IMR-90 (cell line): Measurements from ENCODE around the gene OR4D11. TPM values are rescaled to one million over a fixed set of nuclear protein-coding genes. Genes with fewer than 3 reads are reported as not detected.

Source experiments
- ATAC-seq: fragments of 200-7000 bp; cut with Tn5 transposase; 2 replicates; pipeline ENCODE4 v1.9.1; 2020; ENCODE audit warnings: low read depth, mild to moderate bottlenecking, moderate library complexity
- BruUV-seq: library from RNA; stranded (reverse); fragments of 400-500 nt; replicated peaks from 2 replicates; lab custom pipeline; 2021; lab: Mats Ljungman, UMichigan
- CTCF ChIA-PET: fragments of 300-600 bp; formaldehyde crosslinking; extraction: SDS; loops from one replicate; lab custom pipeline; 2021; ENCODE audit warnings: antibody characterized with exemption; lab: Yijun Ruan, JAX
- POLR2A ChIA-PET: fragments of 300-600 bp; sonication (Branson Sonifier 250); formaldehyde crosslinking; loops from one replicate; lab custom pipeline; 2022; ENCODE audit warnings: antibody characterized with exemption; ENCODE audit not compliant: unreplicated experiment; lab: Charles Lee
- DNase-seq: peaks from one replicate; pipeline ENCODE4 v3.0.0; 2013
- H2AFZ ChIP-seq: replicated peaks from 2 replicates; pipeline ENCODE3; 2013; ENCODE audit warnings: low read length, mild to moderate bottlenecking; ENCODE audit not compliant: poor library complexity
- H2AK5ac ChIP-seq: 2 replicates; pipeline ENCODE4 v1.6.1; 2013; ENCODE audit warnings: low read depth, low read length, inconsistent platforms
- H2AK9ac ChIP-seq: replicated peaks from 2 replicates; pipeline ENCODE3; 2013; ENCODE audit warnings: mild to moderate bottlenecking, low read depth, low read length, moderate library complexity; ENCODE audit not compliant: poor library complexity
- H2BK120ac ChIP-seq: 2 replicates; pipeline ENCODE4 v1.6.1; 2013; ENCODE audit warnings: low read depth, low read length, inconsistent platforms
- H2BK15ac ChIP-seq: 3 replicates; pipeline ENCODE4 v1.6.1; 2013; ENCODE audit warnings: low read depth, low read length, inconsistent platforms
- H2BK20ac ChIP-seq: 2 replicates; pipeline ENCODE4 v1.6.1; 2013; ENCODE audit warnings: low read depth, mild to moderate bottlenecking, inconsistent platforms, low read length, moderate library complexity
- H2BK5ac ChIP-seq: 2 replicates; pipeline ENCODE4 v1.6.1; 2013; ENCODE audit warnings: mild to moderate bottlenecking, low read depth, low read length, inconsistent platforms; ENCODE audit not compliant: poor library complexity, severe bottlenecking
- H3K14ac ChIP-seq: replicated peaks from 2 replicates; pipeline ENCODE4 v1.6.1; 2013; ENCODE audit warnings: low read depth, low read length, inconsistent platforms
- H3K18ac ChIP-seq: 2 replicates; pipeline ENCODE4 v1.6.1; 2013; ENCODE audit warnings: low read depth, low read length, control low read depth
- H3K23ac ChIP-seq: 2 replicates; pipeline ENCODE4 v1.6.1; 2013; ENCODE audit warnings: low read depth, low read length, inconsistent platforms
- H3K27ac ChIP-seq: 2 replicates; pipeline ENCODE4 v1.5.1; 2013; ENCODE audit warnings: mild to moderate bottlenecking, control low read depth, low read length; ENCODE audit not compliant: insufficient read depth
- H3K27me3 ChIP-seq: 2 replicates; pipeline ENCODE4 v1.6.1; 2013; ENCODE audit warnings: low read length; ENCODE audit not compliant: control insufficient read depth, insufficient read depth
- H3K36me3 ChIP-seq: 2 replicates; pipeline ENCODE4 v1.6.1; 2013; ENCODE audit warnings: low read length, mixed read lengths; ENCODE audit not compliant: control insufficient read depth, insufficient read depth
- H3K4ac ChIP-seq: 2 replicates; pipeline ENCODE4 v1.6.1; 2013; ENCODE audit warnings: low read depth, low read length, inconsistent platforms
- H3K4me1 ChIP-seq: 2 replicates; pipeline ENCODE4 v1.6.1; 2013; ENCODE audit warnings: low read length, mixed read lengths; ENCODE audit not compliant: control insufficient read depth, insufficient read depth
- H3K4me2 ChIP-seq: 2 replicates; pipeline ENCODE4 v1.6.1; 2013; ENCODE audit warnings: low read depth, mild to moderate bottlenecking, control low read depth, low read length, moderate library complexity
- H3K4me3 ChIP-seq: 2 replicates; pipeline ENCODE4 v1.5.1; 2013; ENCODE audit warnings: low read depth, mild to moderate bottlenecking, control low read depth, low read length, moderate library complexity; ENCODE audit not compliant: insufficient read depth
- H3K56ac ChIP-seq: 2 replicates; pipeline ENCODE4 v1.6.1; 2013; ENCODE audit warnings: low read length, inconsistent platforms; ENCODE audit not compliant: insufficient read depth; ENCODE audit errors: extremely low read depth
- H3K79me1 ChIP-seq, 2 experiments: 2 replicates each; pipeline ENCODE4 v1.6.1; 2013; ENCODE audit warnings: low read length in 2 of 2, inconsistent platforms in 1 of 2, low read depth in 1 of 2
- H3K9ac ChIP-seq: 2 replicates; pipeline ENCODE4 v1.6.1; 2013; ENCODE audit warnings: low read depth, low read length, control low read depth
- H3K9me1 ChIP-seq: 2 replicates; pipeline ENCODE4 v1.6.1; 2013; ENCODE audit warnings: low read length, inconsistent platforms; ENCODE audit not compliant: insufficient read depth
- H3K9me3 ChIP-seq: 2 replicates; pipeline ENCODE4 v1.6.1; 2013; ENCODE audit warnings: low read length; ENCODE audit not compliant: control insufficient read depth, insufficient read depth
- H4K20me1 ChIP-seq: 2 replicates; pipeline ENCODE4 v1.6.1; 2013; ENCODE audit warnings: low read length, inconsistent platforms; ENCODE audit not compliant: insufficient read depth
- H4K5ac ChIP-seq: 2 replicates; pipeline ENCODE4 v1.6.1; 2013; ENCODE audit warnings: mild to moderate bottlenecking, low read depth, low read length, control low read depth
- H4K8ac ChIP-seq, 2 experiments: 2 replicates each; pipeline ENCODE4 v1.6.1; 2013; ENCODE audit warnings: low read depth in 2 of 2, low read length in 2 of 2, control low read depth in 1 of 2, inconsistent platforms in 1 of 2
- H4K91ac ChIP-seq: 2 replicates; pipeline ENCODE4 v1.6.1; 2013; ENCODE audit warnings: low read depth, low read length, inconsistent platforms; ENCODE audit not compliant: insufficient read depth
- BHLHE40 ChIP-seq: fragments of 150-350 bp; IDR thresholded peaks from 2 replicates; pipeline ENCODE4 v1.6.1; 2016; ENCODE audit warnings: mild to moderate bottlenecking, low read depth, low read length
- CEBPB ChIP-seq: IDR thresholded peaks from 2 replicates; pipeline ENCODE4 v1.6.1; 2012; ENCODE audit warnings: low read depth, low read length, improper control_type of control experiment
- CHD1 ChIP-seq: IDR thresholded peaks from 2 replicates; pipeline ENCODE4 v1.6.1; 2012; ENCODE audit warnings: low read depth, low read length, improper control_type of control experiment
- CTCF ChIP-seq: conservative IDR thresholded peaks from 2 replicates; pipeline ENCODE4 v1.5.1; 2012; ENCODE audit warnings: mild to moderate bottlenecking, low read depth, low read length, improper control_type of control experiment
- FOS ChIP-seq: fragments of 150-350 bp; IDR thresholded peaks from 2 replicates; pipeline ENCODE4 v1.6.1; 2016; ENCODE audit warnings: low read depth, low read length
- MAFK ChIP-seq: IDR thresholded peaks from 2 replicates; pipeline ENCODE4 v1.6.1; 2012; ENCODE audit warnings: low read depth, low read length, improper control_type of control experiment
- MAZ ChIP-seq: IDR thresholded peaks from 2 replicates; pipeline ENCODE4 v1.6.1; 2012; ENCODE audit warnings: low read depth, mild to moderate bottlenecking, low read length, improper control_type of control experiment, moderate library complexity, borderline replicate concordance
- MXI1 ChIP-seq: IDR thresholded peaks from 2 replicates; pipeline ENCODE4 v1.6.1; 2012; ENCODE audit warnings: low read depth, mild to moderate bottlenecking, low read length, moderate library complexity, borderline replicate concordance
- NFE2L2 ChIP-seq: fragments of 150-350 bp; IDR thresholded peaks from 2 replicates; pipeline ENCODE4 v1.6.1; 2016; ENCODE audit warnings: low read depth, mild to moderate bottlenecking, low read length
- RAD21 ChIP-seq: IDR thresholded peaks from 2 replicates; pipeline ENCODE4 v1.6.1; 2012; ENCODE audit warnings: low read length, improper control_type of control experiment
- RCOR1 ChIP-seq: IDR thresholded peaks from 2 replicates; pipeline ENCODE4 v1.6.1; 2012; ENCODE audit warnings: mild to moderate bottlenecking, low read length, improper control_type of control experiment; ENCODE audit not compliant: insufficient replicate concordance
- USF2 ChIP-seq: fragments of 150-350 bp; IDR thresholded peaks from 2 replicates; pipeline ENCODE4 v1.6.1; 2017; ENCODE audit warnings: mild to moderate bottlenecking, antibody characterized with exemption, low read length, low read depth
- WGBS, 2 experiments: methylation state at CpG; one replicate each; pipeline versions ENCODE4 v1.1.5 to v1.1.7; 2013; ENCODE audit warnings: missing lambda C conversion rate in 2 of 2; ENCODE audit not compliant: insufficient read length in 1 of 2; ENCODE audit errors: extremely low coverage in 2 of 2; 5-methylcytosine and 5-hydroxymethylcytosine counted together
- dilution Hi-C: fragments of 300-500 bp; cut with HindIII; formaldehyde crosslinking; loops from one replicate; pipeline ENCODE4 v1.14.3; 2018; ENCODE audit warnings: low sequenced_read_pairs; ENCODE audit not compliant: unreplicated experiment
- in situ Hi-C: fragments of 300-500 bp; cut with MboI; formaldehyde crosslinking; loops from 3 replicates; pipeline ENCODE4 v1.14.3; 2019; ENCODE audit warnings: low sequenced_read_pairs, inconsistent platforms, mixed read lengths
- intact Hi-C: fragments of 100-400 bp; cut with micrococcal nuclease; formaldehyde crosslinking; loops from 2 replicates; pipeline ENCODE4 v1.10.0; 2022
- polyA plus RNA-seq, 3 experiments: library from polyadenylated mRNA; depleted of rRNA; stranded (reverse); fragments of >200 nt; gene quantifications; 2 replicates each; pipeline ENCODE4 v1.2.3, GENCODE V29; 2012; ENCODE audit warnings: low replicate concordance in 1 of 3
- total RNA-seq: library from RNA; depleted of rRNA; stranded (reverse); fragments of >200 nt; gene quantifications from 2 replicates; pipeline ENCODE4 v1.2.3, GENCODE V29; 2012

OR4D11 gene
- total and polyA plus RNA-seq, 2 of the 4 experiments (the other 2 are of a cell fraction), result not detected

GRCh38 chr11:59459916-59460315 lies 43.5 kb upstream of the OR4D11 start:
- H4K20me1 ChIP-seq, result no peaks in the 10 kb centered on the region
- ChIA-PET POLR2A (no interaction called here), CTCF (no interaction called here)
- H3K79me1 ChIP-seq, result no peaks in the 10 kb centered on the region
- no peak overlapping the region for H3K9ac ChIP-seq
- H4K5ac ChIP-seq, result no peak overlapping the region
- TF ChIP-seq MAFK, result no peak
- no peak for TF ChIP-seq BHLHE40
- no peak for TF ChIP-seq CTCF
- no peak for TF ChIP-seq MXI1
- TF ChIP-seq MAZ, result no peak
- TF ChIP-seq CHD1, result no peak
- no peak for TF ChIP-seq NFE2L2
- TF ChIP-seq RCOR1, result no peak
- TF ChIP-seq RAD21, result no peak
- TF ChIP-seq CEBPB, result no peak
- no peak for TF ChIP-seq FOS
- no peak for TF ChIP-seq USF2
- no peak overlapping the region for H4K8ac ChIP-seq
- no peak overlapping the region for H2BK120ac ChIP-seq
- H2AFZ ChIP-seq, result no peak overlapping the region
- BruUV-seq, result no TSS peak
- no peaks in the 10 kb centered on the region for H3K9me1 ChIP-seq
- no peak overlapping the region for H3K4me3 ChIP-seq
- H3K18ac ChIP-seq, result no peak overlapping the region
- dilution Hi-C loops, result no loop called here
- H3K4ac ChIP-seq, result no peak overlapping the region
- no peaks in the 10 kb centered on the region for H3K36me3 ChIP-seq
- H3K56ac ChIP-seq, result no peak overlapping the region
- DNase-seq (no peak), ATAC-seq (no peak)
- H4K91ac ChIP-seq, result no peak overlapping the region
- in situ Hi-C loops, result no loop called here
- H3K14ac ChIP-seq, result no peak overlapping the region
- intact Hi-C loops, result no loop called here
- no peaks in the 10 kb centered on the region for H3K27me3 ChIP-seq
- H2BK15ac ChIP-seq, result no peak overlapping the region
- no peak overlapping the region for H2BK20ac ChIP-seq
- no CpG with 5 or more reads among the region's 3 CpGs for WGBS, 2 experiments
- no peaks in the 10 kb centered on the region for H3K9me3 ChIP-seq
- H3K4me1 ChIP-seq, result no peaks in the 10 kb centered on the region
- H2BK5ac ChIP-seq, result no peak overlapping the region
- no peak overlapping the region for H3K23ac ChIP-seq
- H2AK9ac ChIP-seq, result no peak overlapping the region
- H3K27ac ChIP-seq, result no peak overlapping the region
- H2AK5ac ChIP-seq, result no peak overlapping the region
- no peak overlapping the region for H3K4me2 ChIP-seq
